C4-2B (cell line): ENCODE data around the gene ANLN.

ENCODE experiments used
- CTCF ChIP-seq: fragments of 450-650 bp; conservative IDR thresholded peaks from 2 replicates; pipeline ENCODE4 v1.5.1; 2017; ENCODE audit warnings: mild to moderate bottlenecking
- ZFX ChIP-seq: fragments of 450-650 bp; IDR thresholded peaks from 2 replicates; pipeline ENCODE4 v1.6.1; 2017

DNA sequence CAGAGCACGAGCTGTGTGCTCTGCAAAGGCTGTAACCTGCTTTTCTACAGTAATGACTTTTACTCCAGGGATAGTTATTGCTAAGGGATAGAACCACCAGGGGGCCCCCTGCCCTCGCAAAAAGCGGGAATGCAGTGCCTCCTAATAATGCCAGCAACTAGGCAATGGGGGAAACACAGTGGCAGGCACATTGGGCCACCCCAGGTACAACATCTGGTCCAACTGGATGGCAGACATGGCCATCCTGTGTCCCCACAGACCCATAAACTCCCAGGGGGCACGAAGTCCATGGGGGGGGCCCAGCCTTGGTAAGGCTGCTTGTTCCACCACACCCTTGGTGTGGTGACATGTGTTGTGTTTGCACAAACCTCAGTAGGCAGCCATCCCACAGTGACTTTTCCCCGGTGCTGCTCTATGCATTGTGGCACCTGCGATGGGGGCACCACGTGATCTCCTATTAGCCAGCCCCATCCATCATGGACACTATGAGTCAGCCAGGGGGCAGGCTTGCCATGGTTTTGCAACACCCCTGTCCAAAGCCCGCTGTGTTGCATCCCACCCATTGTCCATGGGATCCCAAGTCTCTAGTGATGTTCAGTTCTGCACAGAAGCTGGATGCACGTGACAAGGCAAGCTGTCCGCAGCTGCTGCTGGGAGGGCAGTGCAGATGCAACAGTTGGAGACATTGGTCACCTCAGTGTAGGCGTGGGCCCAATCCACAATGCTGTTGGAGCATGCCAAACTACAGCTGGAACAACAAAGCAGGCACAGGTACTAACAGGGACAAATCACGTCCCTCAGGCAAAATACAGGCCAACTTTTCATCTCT lies 84.0 kb downstream of the ANLN start:
- TF ChIP-seq CTCF (peak; percentile 82), ZFX (no peak)
